G401 (cell line): ENCODE measurements around the gene DYNLRB2. TPM values are rescaled to one million over a fixed set of nuclear protein-coding genes. Genes with fewer than 3 reads are reported as not detected.

Source experiments
- DNase-seq: peaks from one replicate; pipeline ENCODE4 v3.0.0-alpha.2; 2015; ENCODE audit warnings: low spot score
- in situ Hi-C: cut with HindIII; loops from 2 replicates; pipeline ENCODE4 v1.10.0; 2016; ENCODE audit warnings: low sequenced_read_pairs, mixed read lengths
- total RNA-seq: library from RNA; depleted of rRNA; stranded (reverse); fragments of >200 nt; shearing (Covaris generic); gene quantifications from 2 replicates; pipeline ENCODE4 v1.2.3, GENCODE V29; 2014

DYNLRB2 gene
- total RNA-seq, 1 experiment from 2014 or later = not detected

- DNase-seq = no peak
- in situ Hi-C loops = no loop called here
These were observed 5.5 kb downstream of the DYNLRB2 start for GRCh38 chr16:80546249-80546648.

DNA sequence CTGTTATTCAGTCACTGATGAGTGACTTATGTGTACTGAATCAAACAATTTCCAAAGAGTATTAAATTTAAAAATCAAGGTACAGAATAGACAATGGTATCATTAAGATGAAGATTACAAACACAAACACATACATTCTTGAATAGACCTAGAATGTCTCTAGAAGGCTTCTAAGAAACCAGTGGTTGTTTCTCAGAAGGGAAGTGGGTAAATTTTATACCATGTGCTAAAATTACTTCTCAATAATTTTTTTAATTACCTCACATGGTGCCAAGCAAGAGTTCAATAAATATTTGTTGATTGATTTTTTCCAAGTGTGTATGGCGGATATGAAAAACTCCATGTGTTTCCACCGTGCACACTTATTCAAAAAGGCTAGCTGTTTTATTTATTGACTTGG is 6.4 kb downstream of the DYNLRB2 start:
- in situ Hi-C loops = no loop called here
- no peak for DNase-seq

DNA sequence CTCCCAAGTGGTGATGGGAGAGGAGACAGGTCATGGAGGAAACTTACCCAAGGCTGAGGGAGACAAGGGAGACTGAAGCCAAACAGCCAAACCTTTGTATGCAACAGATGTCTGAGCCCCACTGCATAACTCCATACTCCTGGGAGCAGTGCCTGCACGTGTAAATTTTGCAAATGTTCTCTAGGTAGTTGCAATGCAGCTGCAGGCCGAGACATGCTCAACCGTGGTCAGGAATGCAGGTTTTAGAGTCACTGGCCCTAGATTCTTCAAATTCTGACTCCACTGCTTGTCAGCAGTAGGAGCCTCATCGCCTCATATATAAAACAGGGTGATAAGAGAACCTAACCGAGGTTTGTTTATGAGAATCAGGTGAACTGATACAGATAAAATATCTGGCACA is 11.5 kb downstream of the DYNLRB2 start:
- in situ Hi-C loops = no loop called here
- DNase-seq = no peak

DNA sequence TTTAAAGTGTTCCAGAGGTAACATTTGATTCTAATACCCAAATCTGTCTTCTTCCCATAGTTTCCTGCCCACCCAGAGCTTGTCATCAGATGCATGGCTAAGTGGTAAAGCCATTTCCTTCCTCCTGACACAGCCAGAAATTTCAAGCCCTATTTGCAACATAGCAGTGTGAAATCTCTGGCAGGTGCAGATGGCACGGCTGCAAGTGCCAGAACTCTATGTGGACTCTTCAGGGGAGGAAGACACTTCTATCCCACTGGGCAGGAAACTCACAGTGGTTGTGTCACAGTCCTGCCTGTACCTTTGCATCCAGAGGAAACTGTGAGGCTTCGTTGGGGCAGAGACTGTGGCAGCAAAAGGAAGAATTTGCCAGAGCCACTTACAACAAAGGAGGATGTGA is 13.2 kb downstream of the DYNLRB2 start:
- peak; percentile 99 for DNase-seq
- in situ Hi-C loops = no loop called here

DNA sequence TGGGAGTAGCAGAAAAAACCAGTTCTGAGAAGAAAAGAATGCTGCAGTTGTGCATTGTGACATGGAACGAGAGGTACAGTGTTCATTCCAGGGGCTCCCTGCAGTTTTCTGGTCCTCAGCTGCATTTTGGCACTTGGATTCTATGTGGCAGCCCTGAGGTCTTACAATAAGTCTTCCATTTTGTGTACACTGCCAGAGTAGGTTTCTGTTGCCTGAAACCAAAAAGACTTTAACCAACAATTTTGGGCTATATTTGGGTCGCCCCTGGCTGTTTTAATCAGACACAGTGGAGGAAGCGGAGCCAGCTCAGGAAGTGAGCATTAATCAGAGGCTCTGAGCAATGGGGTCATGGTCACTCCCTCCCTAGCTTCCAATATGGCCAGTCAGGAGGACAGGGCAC is 15.7 kb downstream of the DYNLRB2 start:
- DNase-seq = peak; percentile 61
- in situ Hi-C loops = no loop called here

DNA sequence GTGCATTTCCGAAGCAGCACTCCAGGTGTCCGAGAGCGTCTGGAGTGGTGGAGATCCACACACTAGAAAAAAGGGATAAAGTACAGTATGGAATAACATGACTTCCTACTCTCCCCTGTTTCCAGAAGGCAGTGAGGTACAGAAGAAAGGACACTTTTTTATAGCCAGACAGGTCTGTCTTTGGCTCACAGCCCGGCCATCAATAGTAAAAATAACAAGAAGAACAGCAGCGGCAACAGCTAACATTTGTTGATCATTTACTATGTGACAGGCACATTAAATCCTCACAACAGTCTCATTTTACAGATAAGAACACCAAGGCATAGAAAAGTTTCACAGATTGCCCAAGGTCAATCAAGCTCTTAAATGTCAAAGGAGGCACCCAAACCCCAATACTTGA is 16.2 kb downstream of the DYNLRB2 start:
- peak; percentile 61 for DNase-seq
- in situ Hi-C loops = no loop called here

DNA sequence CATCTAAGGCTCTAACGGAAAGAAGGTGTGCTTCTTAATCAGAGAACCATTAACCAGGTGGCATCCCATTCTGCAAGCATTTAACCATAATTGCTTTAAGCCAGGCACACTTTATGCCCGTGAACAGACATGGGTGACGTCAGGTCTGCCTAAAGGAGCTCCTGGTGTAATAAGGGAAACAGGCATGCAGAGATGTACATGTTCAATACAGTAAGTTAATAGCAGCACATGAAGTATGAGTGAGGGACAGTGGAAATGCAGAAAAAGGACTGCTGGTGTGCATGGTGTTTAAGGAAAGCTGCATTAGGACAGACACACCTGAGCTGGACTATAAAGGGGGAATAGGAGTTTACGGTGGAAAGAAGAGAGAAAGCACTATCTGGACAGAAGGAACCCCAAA is 18.6 kb downstream of the DYNLRB2 start:
- peak; percentile 70 for DNase-seq
- in situ Hi-C loops = no loop called here

DNA sequence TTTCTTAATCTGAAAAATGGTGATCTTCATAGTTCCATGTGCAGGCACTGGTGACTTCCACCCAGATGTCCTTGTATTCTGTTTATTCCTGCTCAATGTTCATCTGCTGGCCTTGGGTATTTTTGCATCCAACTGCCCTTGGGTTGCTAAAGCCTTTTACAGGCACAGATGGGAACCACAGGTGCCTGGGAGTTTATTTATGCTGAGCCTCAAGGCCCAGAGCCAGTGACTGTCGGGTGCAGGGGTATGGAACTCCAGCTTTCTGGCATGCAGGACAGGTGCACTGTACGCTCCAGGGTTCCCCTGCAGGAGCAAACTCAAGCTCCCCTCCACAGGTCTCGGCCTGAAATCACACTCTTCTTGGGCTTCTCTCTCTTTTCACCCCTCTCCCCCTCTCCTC is 22.3 kb downstream of the DYNLRB2 start:
- in situ Hi-C loops = no loop called here
- peak; percentile 96 for DNase-seq

GRCh38 chr16:80564394-80564793 is 23.6 kb downstream of the DYNLRB2 start:
- in situ Hi-C loops = no loop called here
- DNase-seq = no peak

DNA sequence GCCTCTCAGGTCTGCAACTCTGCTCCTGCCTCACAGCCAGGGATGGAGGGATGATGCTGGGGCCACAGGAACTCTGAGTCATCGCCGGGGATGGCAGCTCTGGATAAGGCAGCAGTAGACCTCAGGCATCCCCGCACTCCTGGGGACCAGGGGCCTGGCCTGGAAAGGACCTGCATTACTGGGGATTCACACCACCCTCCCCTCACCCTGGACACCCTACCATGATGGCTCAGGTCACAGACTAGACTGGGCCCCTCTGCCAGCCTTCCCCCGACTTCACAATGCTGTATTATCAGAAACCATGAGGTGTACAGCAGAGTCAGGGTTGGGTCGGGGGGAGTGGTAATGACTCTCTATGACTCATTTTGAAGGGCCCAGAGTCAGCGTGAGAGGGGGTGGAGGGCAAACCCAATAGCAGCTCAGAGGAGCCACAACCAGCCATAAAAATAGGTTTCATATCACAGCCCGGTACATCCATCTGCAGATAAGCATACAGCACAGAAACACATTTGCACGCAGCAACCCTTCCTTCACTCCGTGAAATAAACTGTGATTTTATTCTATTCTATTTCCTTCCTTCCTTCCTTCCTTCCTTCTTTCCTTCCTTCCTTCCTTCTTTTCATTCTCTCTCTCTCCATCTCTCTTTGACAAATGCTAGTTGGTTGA is 28.8 kb downstream of the DYNLRB2 start:
- in situ Hi-C loops = no loop called here
- no peak for DNase-seq

DNA sequence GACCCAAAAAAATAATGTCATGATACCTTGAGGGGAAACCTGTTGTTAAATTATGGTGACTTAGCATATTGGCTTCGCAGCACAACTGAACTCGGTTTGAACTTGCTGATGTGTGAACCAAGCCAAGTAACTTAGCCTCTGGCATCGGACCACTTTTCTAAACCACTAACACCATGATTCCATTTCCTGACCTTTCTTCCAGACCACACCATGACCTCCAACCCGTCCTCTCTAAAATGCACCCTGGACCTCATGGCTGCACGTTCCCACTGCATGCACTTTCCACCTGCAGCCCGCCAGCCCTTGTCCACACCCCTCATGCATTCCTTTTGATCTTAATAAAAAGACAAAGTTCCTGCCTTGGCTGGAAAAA is 29.3 kb downstream of the DYNLRB2 start:
- in situ Hi-C loops = no loop called here
- DNase-seq = no peak

GRCh38 chr16:80573700-80574120 is 32.9 kb downstream of the DYNLRB2 start:
- no peak for DNase-seq
- in situ Hi-C loops = no loop called here

DNA sequence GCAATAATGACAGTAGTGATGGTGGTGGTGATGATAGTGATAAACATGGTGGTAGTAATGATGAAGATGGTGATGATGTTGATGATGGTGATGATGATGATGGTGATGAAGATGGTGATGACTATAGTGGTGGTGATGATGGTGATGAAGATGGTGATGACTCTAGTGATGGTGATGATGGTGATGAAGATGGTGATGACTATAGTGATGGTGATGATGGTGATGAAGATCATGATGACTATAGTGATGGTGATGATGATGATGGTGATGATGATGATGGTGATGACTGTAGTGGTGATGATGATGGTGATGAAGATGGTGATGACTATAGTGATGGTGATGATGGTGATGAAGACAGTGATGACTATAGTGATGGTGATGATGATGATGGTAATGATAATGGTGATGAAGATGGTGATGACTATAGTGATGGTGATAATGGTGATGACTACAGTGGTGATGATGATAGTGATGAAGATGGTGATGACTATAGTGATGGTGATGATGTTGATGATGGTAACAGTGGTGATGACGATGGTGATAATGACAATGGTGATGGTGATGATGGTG is 35.6 kb downstream of the DYNLRB2 start:
- in situ Hi-C loops = no loop called here

DNA sequence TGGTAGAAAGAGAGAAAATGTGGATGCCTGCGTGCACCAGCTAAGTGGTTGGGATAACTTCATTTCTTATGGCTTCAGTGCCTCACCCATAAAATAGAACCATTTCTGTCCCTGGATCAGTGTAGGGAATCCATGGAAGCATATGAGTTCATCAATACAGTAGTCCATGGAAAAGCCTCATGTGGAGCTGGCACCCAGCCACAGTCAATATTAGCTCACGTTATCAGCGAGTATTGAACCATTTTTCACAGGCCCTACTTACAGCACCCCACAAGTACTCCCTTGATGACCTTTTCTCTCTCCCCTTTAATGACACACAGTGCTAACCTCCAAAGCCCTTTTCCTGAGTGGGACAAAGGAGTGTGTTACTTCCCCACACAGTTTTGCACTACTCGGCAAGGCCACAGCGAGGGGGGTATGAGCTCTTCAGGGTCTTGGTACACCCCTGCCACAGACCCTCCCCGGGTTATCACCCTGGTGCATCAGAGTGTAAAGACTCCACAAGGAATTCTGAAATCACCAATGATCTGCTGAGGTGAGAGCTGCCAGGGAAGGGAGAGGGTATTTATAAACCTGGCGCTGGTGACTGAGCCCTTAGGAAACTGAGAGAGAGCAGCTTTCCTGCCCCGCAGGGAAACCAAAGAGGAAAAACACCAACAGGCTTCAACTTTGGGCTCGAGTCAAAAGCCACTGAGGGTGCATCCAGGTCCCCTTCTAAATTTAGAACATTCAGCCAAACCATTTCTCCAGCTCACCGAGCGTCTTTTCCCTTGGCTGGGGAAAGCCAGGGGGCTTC is 36.9 kb downstream of the DYNLRB2 start:
- in situ Hi-C loops = no loop called here
- DNase-seq = peak; percentile 99

More for the DNA sequence above, 35.6 kb downstream of the DYNLRB2 start:
- no peak for DNase-seq

DNA sequence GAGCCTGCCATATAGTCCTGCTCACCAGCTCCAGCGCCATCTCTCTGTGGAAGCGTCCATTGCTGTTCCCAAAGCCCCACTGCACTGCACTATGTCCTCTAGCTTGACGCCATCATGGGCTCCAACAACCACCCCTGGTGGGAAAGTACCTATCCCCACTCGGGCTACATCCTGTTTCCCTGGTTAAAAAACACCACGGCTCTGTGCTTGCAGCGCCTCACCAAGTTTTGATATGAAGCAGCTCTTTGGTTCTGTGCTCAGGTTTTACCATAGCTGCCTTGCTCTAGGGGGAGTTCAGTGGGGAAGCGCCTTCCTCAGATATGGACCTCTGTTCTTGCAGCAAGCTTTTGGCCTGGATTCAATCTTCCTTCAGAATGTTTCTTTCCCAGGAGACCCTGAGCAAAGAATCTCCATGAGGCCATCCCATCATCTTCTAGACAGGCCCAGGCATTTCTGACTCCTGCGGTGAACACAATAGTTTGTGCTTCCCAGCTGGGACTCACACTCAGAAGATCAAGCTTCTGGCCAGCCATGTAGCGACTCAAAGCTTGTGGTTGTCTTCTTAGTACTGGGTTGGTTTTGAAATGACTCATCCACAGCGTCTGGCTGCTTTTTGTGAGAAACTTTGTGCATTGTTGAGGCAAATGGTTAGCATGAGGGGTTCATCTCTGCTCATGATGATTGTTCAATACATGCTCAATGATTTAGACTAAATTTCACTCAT is 39.5 kb downstream of the DYNLRB2 start:
- DNase-seq = no peak
- in situ Hi-C loops = no loop called here

DNA sequence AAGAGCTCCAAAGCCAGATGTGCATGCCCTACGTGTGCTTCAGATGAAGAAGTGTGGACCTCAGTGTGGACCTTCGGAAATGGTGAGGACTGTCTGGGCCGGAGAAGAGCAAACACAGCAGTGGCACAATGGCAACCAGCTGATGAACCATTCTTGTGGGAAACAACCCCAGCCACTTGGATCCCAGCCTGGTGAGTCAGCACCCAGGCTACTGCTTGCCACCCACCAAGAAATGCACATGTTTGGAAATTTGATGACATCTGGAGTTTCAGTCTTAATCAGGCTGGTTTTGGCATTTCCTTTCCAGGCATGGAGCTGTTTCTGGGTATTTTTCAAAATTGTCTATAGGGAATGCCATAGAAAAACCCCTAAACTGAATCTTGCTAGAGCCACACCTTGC is 42.7 kb downstream of the DYNLRB2 start:
- in situ Hi-C loops = no loop called here
- DNase-seq = no peak

DNA sequence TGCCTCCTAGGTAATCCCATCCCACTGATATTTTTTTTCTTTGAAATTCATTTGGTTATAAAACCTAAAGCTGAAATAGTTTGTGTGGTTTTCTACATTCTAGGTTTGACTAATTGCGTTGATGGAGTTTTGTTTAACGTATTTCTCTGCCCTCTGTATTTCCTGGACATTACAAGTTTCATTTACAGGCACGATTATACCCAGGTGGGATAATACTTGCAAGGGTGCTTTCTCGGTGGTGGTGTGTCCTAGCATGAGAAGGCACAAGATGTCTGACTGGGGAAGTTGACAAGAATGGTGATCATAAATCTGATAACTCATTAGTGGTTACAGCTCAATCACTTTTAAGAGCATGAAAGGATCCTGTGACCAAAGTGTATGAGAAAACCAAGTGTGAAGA is 45.0 kb downstream of the DYNLRB2 start:
- in situ Hi-C loops = no loop called here
- no peak for DNase-seq

DNA sequence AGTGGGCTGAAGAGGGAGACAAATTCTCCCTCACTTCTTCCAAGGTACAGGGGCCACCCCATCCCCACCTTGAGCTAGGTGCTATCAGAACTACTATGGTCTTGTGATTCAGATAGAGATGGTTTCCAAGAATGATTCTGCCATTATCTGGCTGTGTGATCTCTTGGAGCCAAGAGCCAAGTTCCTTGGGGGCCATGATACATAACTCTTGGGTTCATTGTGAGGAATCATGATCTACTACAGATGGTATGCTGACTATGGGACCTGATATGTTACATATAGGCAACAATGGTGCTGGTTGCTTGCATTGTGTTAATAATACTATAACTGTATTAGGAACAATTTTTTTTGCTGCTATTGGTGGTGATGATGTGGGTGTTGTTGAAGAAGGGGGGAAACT is 45.7 kb downstream of the DYNLRB2 start:
- no peak for DNase-seq
- in situ Hi-C loops = no loop called here

DNA sequence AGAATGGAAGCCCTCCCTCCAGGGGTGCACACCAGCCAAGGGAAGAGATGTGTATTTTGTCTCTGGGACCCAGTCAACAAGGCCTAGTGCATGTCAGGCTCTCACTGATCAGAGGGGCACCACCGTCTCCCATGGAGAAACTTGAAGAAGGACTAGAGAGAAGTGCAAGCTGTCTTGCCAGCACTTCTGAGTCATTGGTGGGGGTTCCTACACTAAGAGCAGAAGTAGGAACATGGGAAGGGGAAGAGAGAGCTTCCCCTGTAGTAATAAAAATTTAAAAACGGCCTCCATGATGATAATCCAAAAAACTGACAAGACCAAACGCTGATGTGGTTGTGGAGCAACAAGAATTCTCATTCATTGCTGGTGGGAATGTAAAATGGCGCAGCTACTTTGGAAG is 46.3 kb downstream of the DYNLRB2 start:
- in situ Hi-C loops = no loop called here
- no peak for DNase-seq
